Activated CD8-positive, alpha-beta T cell treated with anti-CD3 and anti-CD28 coated beads for 36 hours (primary cell): Measurements from ENCODE around the gene CADM4. TPM values are rescaled to one million over a fixed set of nuclear protein-coding genes. Genes with fewer than 3 reads are reported as not detected.
A peak's percentile ranks its signal among the peaks of the same experiment; 100 is the strongest.
"Not testable (repeated sequence)": the region's sequence is repeated elsewhere in the genome, so short reads cannot be mapped to it uniquely, and the experiment has no call there.

Experiments
- ATAC-seq: fragments of 200-7000 bp; cut with Tn5 transposase; one replicate; pipeline ENCODE4 v1.10.0; 2021; ENCODE audit warnings: mild to moderate bottlenecking, moderate library complexity
- CTCF ChIA-PET: fragments of 350-600 bp; sonication (Branson Sonifier 250); formaldehyde crosslinking; loops from one replicate; lab custom pipeline; 2021; ENCODE audit warnings: antibody characterized with exemption; lab: Charles Lee
- POLR2A ChIA-PET: fragments of 350-600 bp; sonication (Branson Sonifier 250); formaldehyde crosslinking; loops from one replicate; lab custom pipeline; 2021; ENCODE audit warnings: antibody characterized with exemption; lab: Charles Lee
- DNase-seq: peaks from one replicate; pipeline ENCODE4 v3.0.0-alpha.2; 2020
- H3K27ac Mint-ChIP-seq: one replicate; pipeline ENCODE4 v1.8.0; 2021; ENCODE audit warnings: mild to moderate bottlenecking, mixed read lengths
- H3K27me3 Mint-ChIP-seq: one replicate; pipeline ENCODE4 v1.8.0; 2021; ENCODE audit warnings: mixed read lengths
- H3K36me3 Mint-ChIP-seq: one replicate; pipeline ENCODE4 v1.8.0; 2021; ENCODE audit warnings: low read depth, mixed read lengths
- H3K4me1 Mint-ChIP-seq: one replicate; pipeline ENCODE4 v1.8.0; 2021; ENCODE audit warnings: low read depth, mixed read lengths
- H3K4me3 Mint-ChIP-seq: one replicate; pipeline ENCODE4 v1.8.0; 2021; ENCODE audit warnings: mild to moderate bottlenecking, moderate library complexity, mixed read lengths
- H3K9me3 Mint-ChIP-seq: one replicate; pipeline ENCODE4 v1.8.0; 2021; ENCODE audit warnings: mixed read lengths
- intact Hi-C: fragments of 100-400 bp; cut with micrococcal nuclease; formaldehyde crosslinking; loops from one replicate; pipeline ENCODE4 v1.10.0; 2022
- total RNA-seq, 2 experiments: library from RNA; stranded (reverse); gene quantifications; one replicate each; pipeline ENCODE4 v1.2.3, GENCODE V29; 2021
- TF ChIP-seq, protein P1 (sequence below): fragments of 200-600 bp; IDR thresholded peaks from one replicate; pipeline ENCODE4 v1.8.0; 2022; ENCODE audit warnings: antibody characterized with exemption, mild to moderate bottlenecking

The CADM4 gene
- total RNA-seq, 2 experiments from 2014 or later = 0.22 to 0.38 TPM

DNA sequence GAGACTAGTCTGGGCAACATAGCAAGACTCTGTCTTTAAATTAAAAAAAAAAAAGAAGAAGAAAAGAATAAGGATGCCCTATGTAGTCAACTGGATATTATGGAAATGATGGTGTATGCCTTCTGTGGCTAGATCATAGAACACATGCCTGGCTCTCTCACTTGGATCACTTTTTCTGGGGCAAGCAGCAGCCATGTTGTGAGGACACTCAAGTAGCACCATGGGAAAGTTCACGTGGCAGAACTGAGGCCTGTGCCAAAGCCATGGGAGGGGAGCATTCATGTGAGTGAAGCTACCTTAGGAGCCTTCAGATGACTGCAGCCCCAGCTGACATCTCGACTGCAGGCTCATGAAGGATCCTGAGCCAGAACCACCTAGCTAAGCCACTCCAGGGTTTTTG lies 18.4 kb upstream of the CADM4 start:
- Mint-ChIP-seq H3K27me3 (no peaks in the 10 kb centered on the region), H3K4me3 (no peak overlapping the region), H3K27ac (no peak overlapping the region), H3K36me3 (peaks cover 17% of the 10 kb centered on the region), H3K9me3 (peaks cover 6% of the 10 kb centered on the region), H3K4me1 (no peaks in the 10 kb centered on the region)
- intact Hi-C loops = no loop called here
- DNase-seq (no peak), ATAC-seq (no peak)
- POLR2A ChIA-PET = interaction anchor here (0.6 kb wide), 1 partner anchor 1073 kb away, joined by 3 read pairs; no protein-coding TSS in a partner anchor
- TF ChIP-seq, protein P1, sequence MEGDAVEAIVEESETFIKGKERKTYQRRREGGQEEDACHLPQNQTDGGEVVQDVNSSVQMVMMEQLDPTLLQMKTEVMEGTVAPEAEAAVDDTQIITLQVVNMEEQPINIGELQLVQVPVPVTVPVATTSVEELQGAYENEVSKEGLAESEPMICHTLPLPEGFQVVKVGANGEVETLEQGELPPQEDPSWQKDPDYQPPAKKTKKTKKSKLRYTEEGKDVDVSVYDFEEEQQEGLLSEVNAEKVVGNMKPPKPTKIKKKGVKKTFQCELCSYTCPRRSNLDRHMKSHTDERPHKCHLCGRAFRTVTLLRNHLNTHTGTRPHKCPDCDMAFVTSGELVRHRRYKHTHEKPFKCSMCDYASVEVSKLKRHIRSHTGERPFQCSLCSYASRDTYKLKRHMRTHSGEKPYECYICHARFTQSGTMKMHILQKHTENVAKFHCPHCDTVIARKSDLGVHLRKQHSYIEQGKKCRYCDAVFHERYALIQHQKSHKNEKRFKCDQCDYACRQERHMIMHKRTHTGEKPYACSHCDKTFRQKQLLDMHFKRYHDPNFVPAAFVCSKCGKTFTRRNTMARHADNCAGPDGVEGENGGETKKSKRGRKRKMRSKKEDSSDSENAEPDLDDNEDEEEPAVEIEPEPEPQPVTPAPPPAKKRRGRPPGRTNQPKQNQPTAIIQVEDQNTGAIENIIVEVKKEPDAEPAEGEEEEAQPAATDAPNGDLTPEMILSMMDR = no peak
- CTCF ChIA-PET = interaction anchor here (1.2 kb wide), 1 partner anchor 103 kb away, joined by 3 read pairs; no protein-coding TSS in a partner anchor

DNA sequence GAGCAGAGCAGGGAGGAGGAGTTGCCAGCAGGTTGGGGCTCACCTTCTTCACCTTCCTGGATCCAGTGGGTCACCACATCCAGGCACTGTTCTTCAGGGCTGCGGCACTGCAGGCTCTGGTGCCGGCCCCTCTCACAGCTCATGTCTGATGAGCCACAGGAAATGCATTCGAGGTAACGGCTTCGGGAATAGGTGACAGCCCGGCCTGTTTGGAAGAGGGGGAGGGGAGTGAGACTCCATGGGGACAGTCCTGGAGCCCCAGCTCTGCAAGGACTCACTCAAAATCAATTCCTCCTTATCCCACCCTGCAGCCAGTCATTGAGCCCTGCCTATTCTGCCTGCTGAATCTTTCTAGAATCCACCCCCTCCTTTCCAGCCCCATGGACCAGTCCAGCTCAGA lies 16.8 kb upstream of the CADM4 start:
- POLR2A ChIA-PET = no interaction called here
- TF ChIP-seq, protein P1 = no peak
- Mint-ChIP-seq H3K4me3 (no peak overlapping the region), H3K36me3 (peaks cover 15% of the 10 kb centered on the region), H3K9me3 (peaks cover 6% of the 10 kb centered on the region), H3K4me1 (no peaks in the 10 kb centered on the region), H3K27ac (no peak overlapping the region), H3K27me3 (no peaks in the 10 kb centered on the region)
- intact Hi-C loops = no loop called here
- CTCF ChIA-PET = no interaction called here
- no peak for ATAC-seq
- no peak for DNase-seq

DNA sequence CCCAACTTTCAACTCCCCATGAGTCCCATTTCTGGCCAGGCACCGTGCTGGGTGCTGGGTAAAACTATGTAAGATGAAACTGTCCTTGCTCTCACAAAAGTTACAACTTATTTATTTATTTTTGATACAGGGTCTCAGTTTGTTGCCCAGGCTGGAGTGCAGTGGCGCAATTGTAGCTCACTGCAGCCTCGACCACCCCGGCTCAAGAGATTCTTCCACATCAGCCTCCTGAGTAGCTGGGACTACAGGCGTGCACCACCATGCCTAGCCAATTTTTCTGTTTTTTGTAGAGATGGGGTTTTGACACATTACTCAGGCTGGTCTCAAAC lies 12.9 kb upstream of the CADM4 start:
- Mint-ChIP-seq H3K4me3 (no peak overlapping the region), H3K36me3 (peaks cover 14% of the 10 kb centered on the region), H3K27me3 (no peaks in the 10 kb centered on the region), H3K9me3 (no peaks in the 10 kb centered on the region), H3K27ac (no peak overlapping the region), H3K4me1 (no peaks in the 10 kb centered on the region)
- TF ChIP-seq, protein P1 = no peak
- intact Hi-C loops = no loop called here
- ATAC-seq (no peak), DNase-seq (no peak)
- CTCF ChIA-PET = interaction anchor here (1.0 to 2.8 kb wide), 7 partner anchors 16 to 220 kb away, joined by 3 to 10 read pairs (median 3); no protein-coding TSS in a partner anchor
- POLR2A ChIA-PET = interaction anchor here (1.0 kb wide), 1 partner anchor 9 kb away, joined by 3 read pairs; no protein-coding TSS in a partner anchor

DNA sequence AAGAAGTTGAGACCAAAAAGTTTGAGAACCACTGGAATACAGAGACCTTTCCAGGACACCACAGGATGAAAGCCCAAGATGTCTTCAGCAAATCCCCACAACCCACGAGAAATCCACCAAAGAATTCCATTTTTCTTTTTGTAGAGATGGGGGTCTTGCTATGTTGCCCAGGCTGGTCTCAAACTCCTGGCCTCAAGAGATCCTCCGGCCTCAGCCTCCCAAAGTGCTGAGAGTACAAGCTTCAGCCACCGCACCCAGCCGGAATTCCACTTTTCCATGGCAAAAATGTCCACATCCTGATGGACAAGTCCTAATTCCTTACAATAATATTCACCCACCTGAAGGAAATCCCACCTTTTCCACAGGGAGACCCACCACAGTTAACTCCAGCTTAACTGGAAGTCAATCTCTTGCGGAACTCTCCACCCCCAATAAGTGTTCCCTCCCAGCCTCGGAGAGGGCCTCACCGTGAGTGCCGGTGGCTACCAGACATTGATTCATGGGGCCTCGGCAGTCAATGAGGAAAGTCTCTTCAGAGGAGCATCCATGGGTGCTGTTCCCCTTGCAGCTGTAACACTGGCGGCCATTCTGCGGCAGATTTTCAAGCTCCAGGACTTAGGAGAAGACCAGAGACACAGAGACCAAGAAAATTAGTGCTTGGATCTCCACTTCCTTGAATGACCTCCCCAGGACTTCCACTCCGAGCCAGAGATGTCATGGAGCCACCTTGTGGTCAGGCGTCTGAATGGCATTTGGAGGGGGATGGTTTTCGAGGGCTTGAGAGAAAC lies 12.3 kb upstream of the CADM4 start:
- no peaks in the 10 kb centered on the region for H3K27me3 Mint-ChIP-seq
- H3K27ac Mint-ChIP-seq = no peak overlapping the region
- ATAC-seq (peak; percentile 67), DNase-seq (peak; percentile 60)
- peaks cover 14% of the 10 kb centered on the region for H3K36me3 Mint-ChIP-seq
- H3K4me1 Mint-ChIP-seq = no peaks in the 10 kb centered on the region
- H3K9me3 Mint-ChIP-seq = no peaks in the 10 kb centered on the region
- TF ChIP-seq, protein P1 = peak; percentile 62
- ChIA-PET POLR2A (interaction anchor here (1.0 kb wide), 1 partner anchor 9 kb away, joined by 3 read pairs; no protein-coding TSS in a partner anchor), CTCF (interaction anchor here (1.1 to 2.8 kb wide), 7 partner anchors 11 to 219 kb away, joined by 3 to 10 read pairs (median 4); no protein-coding TSS in a partner anchor)
- no peak overlapping the region for H3K4me3 Mint-ChIP-seq
- intact Hi-C loops = no loop called here

DNA sequence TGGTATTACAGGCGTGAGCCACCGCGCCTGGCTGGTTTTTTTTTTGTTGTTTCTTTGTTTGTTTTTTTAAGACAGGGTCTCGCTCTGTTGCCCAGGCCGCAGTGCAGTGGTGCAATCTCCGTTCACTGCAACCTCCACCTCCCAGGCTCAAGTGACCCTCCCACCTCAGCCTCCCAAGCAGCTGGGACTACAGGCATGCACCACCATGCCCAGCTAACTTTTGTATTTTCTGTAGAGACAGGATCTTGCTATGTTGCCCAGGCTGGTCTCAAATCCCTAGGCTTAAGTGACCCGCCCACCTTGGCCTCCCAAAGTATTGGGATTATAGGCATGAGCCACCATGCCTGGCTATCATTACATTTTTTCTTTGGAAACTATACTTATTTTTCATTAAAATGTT lies 10.6 kb upstream of the CADM4 start:
- POLR2A ChIA-PET, DNase-seq, H3K27ac Mint-ChIP-seq, H3K4me3 Mint-ChIP-seq, CTCF ChIA-PET, H3K9me3 Mint-ChIP-seq, ATAC-seq, H3K36me3 Mint-ChIP-seq, intact Hi-C loops, H3K27me3 Mint-ChIP-seq, H3K4me1 Mint-ChIP-seq: not testable (repeated sequence)
